ENCODE results near the gene NDE1. TPM values are rescaled to one million over a fixed set of nuclear protein-coding genes. Genes with fewer than 3 reads are reported as not detected.

NDE1 gene
- total RNA-seq, 4 donors from 2014 or later = 4.0 to 26.2 (median 11.9) TPM

DNA sequence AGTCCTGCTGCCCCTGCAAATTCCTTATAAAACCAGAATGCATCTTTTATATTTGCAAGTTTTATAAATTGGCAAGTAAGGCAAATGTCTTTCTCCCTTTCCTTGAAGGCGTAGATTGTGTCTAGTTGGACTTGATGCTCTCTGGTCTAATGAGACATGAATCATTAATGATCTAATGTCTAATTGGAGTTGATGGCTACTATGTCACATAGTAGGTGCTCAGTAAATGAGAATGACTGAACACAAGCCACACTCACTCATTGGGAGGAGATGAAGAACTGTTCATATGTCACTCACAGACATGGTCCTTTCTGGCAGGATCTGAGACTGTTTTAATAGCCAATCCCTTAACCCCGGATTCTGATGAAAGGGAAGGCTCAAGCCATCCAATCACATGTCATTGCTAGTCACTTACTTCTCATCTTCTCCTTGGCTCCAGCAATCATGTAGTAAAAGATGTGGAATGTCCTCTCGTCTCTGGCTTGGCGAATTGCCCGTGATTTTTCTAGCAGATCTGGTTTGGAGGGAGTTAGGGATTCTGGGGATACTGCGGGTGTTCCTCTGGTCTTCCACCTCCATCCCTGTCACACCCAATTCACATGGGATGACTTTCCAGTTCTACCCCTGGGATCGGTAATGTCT is 125.7 kb downstream of the NDE1 start:
- intact Hi-C loops (cut with DNase I; ENCODE audit: low total_unique reads) = no loop called here
- H3K27me3 ChIP-seq = no peaks in the 10 kb centered on the region
- no peak for ATAC-seq
- TF ChIP-seq, protein P1, sequence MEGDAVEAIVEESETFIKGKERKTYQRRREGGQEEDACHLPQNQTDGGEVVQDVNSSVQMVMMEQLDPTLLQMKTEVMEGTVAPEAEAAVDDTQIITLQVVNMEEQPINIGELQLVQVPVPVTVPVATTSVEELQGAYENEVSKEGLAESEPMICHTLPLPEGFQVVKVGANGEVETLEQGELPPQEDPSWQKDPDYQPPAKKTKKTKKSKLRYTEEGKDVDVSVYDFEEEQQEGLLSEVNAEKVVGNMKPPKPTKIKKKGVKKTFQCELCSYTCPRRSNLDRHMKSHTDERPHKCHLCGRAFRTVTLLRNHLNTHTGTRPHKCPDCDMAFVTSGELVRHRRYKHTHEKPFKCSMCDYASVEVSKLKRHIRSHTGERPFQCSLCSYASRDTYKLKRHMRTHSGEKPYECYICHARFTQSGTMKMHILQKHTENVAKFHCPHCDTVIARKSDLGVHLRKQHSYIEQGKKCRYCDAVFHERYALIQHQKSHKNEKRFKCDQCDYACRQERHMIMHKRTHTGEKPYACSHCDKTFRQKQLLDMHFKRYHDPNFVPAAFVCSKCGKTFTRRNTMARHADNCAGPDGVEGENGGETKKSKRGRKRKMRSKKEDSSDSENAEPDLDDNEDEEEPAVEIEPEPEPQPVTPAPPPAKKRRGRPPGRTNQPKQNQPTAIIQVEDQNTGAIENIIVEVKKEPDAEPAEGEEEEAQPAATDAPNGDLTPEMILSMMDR (IDR thresholded peaks at IDR 0.05 in 4 of 5, conservative IDR thresholded peaks at IDR 0.05 in 1 of 5) = no peak
- TF ChIP-seq POLR2A (IDR thresholded peaks at IDR 0.05) = no peak
- H3K27ac ChIP-seq = no peak overlapping the region
- no peaks in the 10 kb centered on the region for H3K4me1 ChIP-seq
- no peaks in the 10 kb centered on the region for H3K9me3 ChIP-seq
- DNase-seq = no peak
- in situ Hi-C loops (cut with MboI; ENCODE audit: low sequenced_read_pairs in 4 of 4) = no loop called here
- H3K36me3 ChIP-seq = no peaks in the 10 kb centered on the region
- no peak overlapping the region for H3K4me3 ChIP-seq

MicroRNAs encoded within 50 kb of the gene (microRNA counts, 767-probe panel; counts per million panel counts)
- microRNA hsa-miR-484 = 356 to 448 counts per million in 2 donors

Other genes starting within 250 kb of the NDE1 start
- gene BMERB1, start 215.7 kb upstream of the NDE1 start, total RNA-seq = 100 to 1,000 TPM; 112 to 392 (median 237) TPM
- 10 to 100 TPM; 19.5 to 29.8 (median 26.5) TPM for gene MARF1, start 7.1 kb upstream of the NDE1 start, total RNA-seq
- gene MYH11, start 206.8 kb downstream of the NDE1 start, total RNA-seq = 10 to 100 TPM in 3 of 4 donors, 1 to 10 TPM in 1; 5.6 to 57.7 (median 20.4) TPM
- gene CEP20, start 238.4 kb downstream of the NDE1 start, total RNA-seq = 10 to 100 TPM; 42.2 to 87.8 (median 76.1) TPM

Measured in gastrocnemius medialis (tissue), 4 donors.